ENCODE results near the gene POLR2E.

POLR2E gene

DNA sequence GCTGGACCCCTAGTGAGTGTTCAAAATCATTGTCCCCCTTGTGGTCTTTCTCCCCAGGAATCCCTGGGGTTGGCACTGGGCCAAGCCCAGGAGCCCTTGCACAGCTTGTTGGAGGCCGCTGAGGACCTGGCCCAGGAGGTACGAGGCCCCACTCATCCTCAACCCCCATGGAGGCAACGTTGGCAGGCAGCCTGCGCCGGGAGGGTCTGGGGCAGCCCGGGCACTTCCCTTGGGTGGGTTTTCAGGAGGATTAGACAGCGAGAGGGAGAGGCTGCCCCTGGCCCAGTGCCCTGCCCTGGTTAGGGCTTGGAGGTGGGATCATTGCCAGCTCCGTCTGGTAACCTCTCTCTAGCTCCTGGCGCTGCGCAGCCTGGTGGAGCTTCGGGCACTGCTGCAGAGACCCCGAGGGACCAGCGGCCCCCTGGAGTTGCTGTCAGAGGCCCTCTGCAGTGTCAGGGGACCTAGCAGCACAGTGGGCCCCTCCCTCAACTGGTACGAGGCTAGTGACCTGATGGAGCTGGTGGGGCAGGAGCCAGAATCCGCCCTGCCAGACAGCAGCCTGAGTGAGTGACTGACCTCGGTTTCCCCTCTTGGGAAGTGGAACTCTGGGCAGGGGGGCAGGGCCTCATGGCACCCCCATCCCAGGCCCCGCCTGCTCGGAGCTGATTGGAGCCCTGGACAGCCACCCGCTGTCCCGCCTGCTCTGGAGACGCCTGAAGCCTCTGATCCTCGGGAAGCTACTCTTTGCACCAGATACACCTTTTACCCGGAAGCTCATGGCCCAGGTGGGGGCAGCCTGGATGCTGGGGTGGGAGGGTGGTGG lies 52.3 kb downstream of the POLR2E start:
- no peak for DNase-seq

DNA sequence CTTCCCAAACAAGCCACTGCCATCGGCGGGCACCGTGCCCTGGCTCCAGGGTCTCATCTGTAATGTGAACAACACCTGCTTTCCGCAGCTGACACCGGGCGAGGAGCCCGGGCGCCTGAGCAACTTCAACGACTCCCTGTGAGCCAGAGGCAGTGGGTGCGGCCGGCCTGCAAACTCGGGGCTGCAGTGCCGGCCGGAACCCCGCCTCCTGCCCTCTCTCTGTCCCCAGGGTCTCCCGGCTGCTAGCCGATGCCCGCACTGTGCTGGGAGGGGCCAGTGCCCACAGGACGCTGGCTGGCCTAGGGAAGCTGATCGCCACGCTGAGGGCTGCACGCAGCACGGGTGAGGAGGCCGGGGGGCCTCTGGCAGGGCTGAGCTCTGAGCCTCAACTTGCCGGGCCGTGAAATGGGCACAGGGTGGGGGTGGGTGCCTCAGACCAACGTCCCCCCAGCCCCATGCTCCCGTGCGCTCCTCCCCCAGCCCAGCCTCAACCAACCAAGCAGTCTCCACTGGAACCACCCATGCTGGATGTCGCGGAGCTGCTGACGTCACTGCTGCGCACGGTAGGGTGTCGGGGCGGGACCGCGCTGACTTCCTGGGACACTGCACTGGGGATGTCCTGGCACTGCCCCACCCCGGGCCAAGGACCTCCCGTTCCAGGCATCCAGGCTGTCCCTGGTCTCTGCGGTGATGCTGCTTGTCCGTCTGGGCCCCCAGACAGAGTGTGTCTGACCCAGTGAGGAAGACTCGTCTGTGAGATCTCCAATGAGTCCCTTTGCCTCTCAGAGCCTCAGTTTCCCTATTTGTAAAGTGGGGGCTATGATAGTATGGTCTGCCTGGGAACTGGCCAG lies 53.1 kb downstream of the POLR2E start:
- DNase-seq: no peak

DNA sequence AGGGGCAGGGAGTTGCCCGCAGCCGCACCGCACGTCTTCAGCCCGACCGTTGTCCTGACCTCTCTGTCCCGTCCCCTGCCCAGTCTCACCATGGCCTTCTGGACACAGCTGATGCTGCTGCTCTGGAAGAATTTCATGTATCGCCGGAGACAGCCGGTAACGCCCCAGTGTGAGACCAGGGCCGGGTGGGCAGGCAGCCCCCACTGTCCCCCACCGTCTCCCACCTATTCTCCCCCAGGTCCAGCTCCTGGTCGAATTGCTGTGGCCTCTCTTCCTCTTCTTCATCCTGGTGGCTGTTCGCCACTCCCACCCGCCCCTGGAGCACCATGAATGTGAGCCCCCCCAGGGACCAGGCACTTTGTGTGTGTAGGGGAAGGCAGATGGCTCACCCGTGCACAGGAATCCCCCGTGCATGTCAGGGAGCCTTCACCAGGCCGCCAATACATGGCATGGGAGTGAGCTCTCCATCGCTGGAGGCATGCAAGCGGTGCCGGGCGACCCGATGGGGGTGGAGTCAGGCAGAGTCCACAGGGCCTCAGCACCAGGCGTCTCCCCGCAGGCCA lies 53.8 kb downstream of the POLR2E start:
- no peak for DNase-seq

DNA sequence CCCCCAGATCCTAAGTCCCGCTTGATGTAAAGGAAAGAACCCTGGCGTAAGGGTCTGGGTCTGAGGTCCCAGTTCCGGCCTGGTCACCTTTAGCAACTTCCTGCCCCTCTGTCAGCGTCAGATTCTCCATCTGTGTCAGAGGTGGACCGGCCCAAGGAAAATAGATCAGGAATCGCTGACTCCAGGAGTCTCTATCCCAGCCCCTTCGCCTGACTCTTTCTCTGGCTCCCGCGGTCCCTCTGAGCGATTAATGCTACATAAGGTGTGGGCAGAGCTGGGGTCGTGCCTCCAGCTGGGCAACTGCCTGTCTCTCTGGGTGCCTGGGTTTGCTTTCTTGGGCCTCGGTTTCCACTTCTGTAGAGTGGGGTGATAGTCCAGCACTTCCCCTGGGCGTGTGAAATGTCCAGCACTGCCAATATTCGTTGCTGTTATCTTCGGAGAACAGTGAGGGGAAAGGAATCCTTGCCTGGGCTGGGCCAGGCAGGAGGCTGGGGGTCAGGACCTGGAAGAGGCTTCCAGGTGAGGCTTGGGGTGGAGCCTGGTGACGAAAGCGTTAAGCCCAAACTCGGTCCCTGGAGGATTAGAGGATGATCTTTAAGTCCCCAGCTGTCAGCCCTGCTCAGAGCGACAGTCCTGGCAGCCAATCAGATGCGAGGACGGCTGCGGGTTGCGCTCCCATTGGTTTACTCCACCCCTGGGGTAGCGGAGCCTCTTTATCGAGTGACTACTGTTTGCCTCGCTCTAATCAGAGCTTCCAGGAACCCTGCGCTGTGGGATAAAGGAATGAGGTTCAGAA lies 54.5 kb downstream of the POLR2E start:
- peak; percentile 83 for DNase-seq

DNA sequence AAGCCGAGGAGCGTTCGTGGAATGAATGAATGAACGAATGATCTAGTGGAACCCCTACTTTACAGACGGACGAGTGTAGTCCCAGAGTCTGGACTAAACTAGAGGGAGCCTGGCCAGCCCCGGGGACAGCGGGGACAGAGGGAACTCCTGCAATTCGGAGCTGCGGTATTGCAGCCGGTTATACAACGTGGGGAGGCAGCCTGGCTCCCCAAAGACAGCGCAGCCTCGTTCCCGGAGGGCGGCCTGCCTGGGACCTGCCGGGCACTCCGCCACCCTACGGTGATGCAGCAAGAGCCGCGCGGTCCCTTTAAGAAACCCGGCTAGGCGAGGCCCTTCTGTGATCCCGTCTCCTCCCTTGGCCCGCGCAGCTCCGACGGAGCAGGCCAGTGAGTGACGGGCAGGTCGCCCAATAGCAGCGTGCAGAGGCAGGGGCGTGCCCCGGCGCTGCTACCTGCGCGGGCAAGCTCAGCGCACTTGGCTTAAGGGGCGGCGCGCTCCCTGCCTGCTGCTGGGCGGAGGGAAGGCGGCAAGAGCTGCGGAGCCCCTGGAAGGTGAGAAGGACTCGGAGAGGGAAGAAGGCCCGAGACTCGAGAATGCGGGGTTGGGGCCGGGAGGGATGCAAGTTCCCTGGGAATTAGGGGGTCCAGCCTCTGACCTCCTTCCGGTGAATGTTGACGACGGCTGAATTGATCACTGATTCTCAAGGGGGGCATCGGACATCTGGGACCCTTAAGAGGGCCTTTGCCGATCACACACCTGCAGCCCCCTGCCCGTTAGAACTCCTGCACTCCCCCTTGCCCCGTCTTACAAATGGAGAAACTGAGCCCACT lies 55.3 kb downstream of the POLR2E start, which contains the start of gene ABCA7:
TSS of gene ABCA7 (plus strand) at position 462 of the 830 bp plus-strand sequence. CDS start 1,255 bp downstream, outside the sequence.
- DNase-seq: peak; percentile 95

DNA sequence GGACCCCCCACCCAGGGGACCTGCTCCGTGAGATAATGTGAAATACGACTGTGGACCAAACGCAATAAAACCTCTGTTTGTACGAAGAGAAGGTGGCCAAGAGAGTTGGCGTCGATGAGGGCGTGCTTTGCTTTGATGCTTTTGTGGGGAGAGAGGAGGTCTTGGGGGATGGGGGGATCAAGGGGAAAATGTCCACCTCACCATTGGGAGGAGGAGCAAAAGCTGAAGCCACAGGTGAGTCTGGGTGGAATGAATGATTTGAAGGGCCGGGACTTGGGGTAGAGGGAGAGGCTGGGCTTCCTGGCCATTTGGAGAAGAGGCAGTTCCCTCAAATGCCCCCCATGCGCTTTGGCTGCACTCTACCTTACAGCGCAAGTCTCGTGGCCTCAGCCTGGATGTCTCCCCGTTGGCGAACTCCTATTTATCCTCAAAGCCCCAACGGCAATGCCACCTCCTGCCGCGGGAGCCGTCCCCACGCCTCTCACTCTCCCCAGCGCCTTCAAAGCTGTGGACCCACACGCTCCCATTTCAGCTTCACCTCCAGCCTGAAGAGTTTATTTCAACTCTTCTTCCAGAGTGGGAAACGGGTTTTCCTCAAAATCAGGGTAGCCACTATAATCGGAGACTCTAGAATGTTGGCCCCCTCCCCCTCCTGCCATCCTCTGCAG lies 56.1 kb downstream of the POLR2E start:
- no peak for DNase-seq

DNA sequence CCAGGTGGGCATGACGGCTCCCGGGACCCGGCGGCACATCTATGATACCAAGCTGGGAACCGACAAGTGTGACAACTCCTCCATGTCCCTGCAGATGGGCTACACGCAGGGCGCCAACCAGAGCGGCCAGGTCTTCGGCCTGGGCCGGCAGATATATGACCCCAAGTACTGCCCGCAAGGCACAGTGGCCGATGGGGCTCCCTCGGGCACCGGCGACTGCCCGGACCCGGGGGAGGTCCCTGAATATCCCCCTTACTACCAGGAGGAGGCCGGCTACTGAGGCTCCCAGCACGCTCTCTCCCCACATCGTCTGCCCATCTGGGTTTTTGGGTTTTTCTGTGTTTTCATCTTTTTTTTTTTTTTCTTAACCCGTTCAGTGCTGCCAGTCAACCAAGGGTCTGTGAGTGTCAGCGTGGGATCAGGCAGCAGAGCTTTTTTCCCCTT lies 57.5 kb downstream of the POLR2E start:
- DNase-seq: no peak
